ENCODE results near the gene BICDL2.
A peak's percentile ranks its signal among the peaks of the same experiment; 100 is the strongest.
"Not testable (repeated sequence)": the region's sequence is repeated elsewhere in the genome, so short reads cannot be mapped to it uniquely, and the experiment has no call there.

Gene BICDL2

GRCh38 chr16:3036726-3037315 is at the start of gene BICDL2:
TSS of gene BICDL2 (minus strand) at chr16:3036944. CDS start at chr16:3035496, 1,448 bp downstream.
- no peak for DNase-seq (ENCODE audit: extremely low read depth in 1 of 2, low read depth in 1 of 2)

DNA sequence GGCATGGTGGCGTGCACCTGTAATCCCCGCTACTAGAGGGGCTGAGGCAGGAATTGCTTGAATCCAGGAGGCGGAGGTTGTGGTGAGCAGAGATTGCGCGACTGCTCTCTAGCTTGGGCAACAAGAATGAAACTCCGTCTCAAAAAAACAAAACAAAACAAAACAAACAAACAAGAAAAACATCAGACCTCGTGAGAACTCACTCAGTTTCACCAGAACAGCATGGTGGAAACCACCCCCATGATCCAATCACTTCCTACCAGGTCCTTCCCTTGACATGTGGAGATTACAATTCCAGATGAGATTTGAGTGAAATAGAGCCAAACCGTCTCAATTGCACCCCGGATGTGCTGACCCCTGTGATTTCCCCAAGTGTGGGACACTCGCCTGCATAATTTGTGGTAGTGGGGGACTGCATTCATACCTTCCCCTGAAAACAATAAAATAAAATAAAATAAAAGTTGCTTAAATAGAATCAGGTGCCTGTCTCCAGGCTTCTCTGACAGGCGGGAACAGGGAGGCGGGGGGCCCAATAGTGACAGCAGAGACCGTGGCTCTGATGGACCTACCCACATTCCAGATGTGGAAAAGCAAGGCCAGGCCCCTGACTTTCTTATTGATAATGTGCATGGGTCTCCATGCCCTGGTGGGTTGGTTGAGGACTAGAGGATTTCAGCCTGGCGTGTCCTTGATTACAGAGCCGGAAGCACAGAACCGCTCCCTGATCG is 49.3 kb upstream of the BICDL2 start:
- DNase-seq (ENCODE audit: extremely low read depth in 1 of 2, low read depth in 1 of 2), result no peak

GRCh38 chr16:3084969-3085670 is 48.4 kb upstream of the BICDL2 start:
- no peak for DNase-seq (ENCODE audit: extremely low read depth in 1 of 2, low read depth in 1 of 2)

DNA sequence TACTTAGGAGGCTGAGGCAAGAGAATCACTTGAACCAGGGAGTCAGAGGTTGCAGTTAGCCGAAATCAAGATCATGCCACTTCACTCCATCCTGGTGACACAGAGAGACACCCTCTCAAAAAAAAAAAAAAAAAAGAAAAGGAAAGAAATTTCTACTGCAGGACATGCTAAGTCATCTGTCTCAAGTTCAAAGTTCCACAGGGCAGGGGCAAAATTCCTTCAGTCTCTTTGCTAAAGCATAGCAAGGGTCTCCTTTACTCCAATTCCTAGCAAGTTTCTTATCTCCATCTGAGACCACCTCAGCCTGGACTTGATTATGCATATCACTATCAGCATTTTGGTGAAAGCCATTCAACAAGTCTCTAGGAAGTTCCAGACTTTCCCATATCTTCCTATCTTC is 47.7 kb upstream of the BICDL2 start:
- no peak for DNase-seq (ENCODE audit: extremely low read depth in 1 of 2, low read depth in 1 of 2)

DNA sequence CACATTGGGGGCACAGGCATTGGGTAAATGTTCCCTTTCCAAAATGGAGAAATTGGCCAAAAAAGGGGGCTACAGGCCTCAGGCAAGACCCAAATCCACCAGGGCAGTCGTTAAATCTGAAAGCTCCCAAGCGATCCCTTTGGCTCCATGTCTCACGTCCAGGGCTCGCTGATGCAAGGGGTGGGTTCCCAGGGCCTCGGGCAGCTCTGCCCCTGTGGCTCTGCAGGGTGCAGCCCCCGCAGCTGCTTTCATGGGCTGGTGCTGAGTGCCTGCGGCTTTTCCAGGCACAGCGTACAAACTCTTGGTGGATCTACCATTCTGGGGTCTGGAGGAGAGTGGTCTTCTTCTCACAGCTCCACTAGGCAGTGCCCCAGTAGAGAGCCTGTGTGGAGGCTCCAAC is 46.7 kb upstream of the BICDL2 start:
- DNase-seq (ENCODE audit: extremely low read depth in 1 of 2, low read depth in 1 of 2), result not testable (repeated sequence)

DNA sequence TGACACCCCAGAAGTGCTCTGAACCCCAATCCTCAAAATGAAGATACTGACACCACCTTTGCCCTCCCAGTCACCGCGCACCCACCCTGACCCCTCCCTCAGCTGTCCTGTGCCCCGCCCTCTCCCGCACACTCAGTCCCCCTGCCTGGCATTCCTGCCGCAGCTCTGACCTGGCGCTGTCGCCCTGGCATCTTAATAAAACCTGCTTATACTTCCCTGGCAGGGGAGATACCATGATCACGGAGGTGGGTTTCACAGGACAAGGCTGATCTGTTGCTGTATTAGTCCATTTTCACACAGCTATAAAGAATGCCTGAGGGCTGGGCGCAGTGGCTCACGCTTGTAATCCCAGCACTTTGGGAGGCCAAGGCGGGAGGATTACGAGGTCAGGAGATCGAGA is 45.2 kb upstream of the BICDL2 start:
- not testable (repeated sequence) for DNase-seq (ENCODE audit: extremely low read depth in 1 of 2, low read depth in 1 of 2)

GRCh38 chr16:3080024-3080423 is 43.3 kb upstream of the BICDL2 start:
- no peak for DNase-seq (ENCODE audit: extremely low read depth in 1 of 2, low read depth in 1 of 2)

DNA sequence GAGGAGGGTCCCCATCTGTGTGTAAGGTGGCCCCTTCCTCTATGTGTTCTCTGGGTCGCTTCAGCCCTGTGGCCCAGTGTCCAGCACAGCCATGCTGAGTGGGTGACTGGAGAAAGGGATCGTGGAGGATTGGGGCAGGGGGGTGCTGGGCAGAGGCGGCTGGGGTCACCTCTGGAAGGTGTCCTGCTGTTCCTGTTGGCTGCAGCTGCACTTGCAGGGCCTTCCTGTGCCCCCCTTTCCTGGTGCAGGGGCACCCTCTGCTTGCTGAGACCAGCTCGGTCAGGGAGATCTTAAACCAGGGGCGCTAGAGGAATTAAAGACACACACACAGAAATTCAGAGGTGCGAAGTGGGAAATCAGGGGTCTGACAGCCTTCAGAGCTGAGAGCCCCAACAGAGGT is 39.8 kb upstream of the BICDL2 start:
- no peak for DNase-seq (ENCODE audit: extremely low read depth in 1 of 2, low read depth in 1 of 2)

DNA sequence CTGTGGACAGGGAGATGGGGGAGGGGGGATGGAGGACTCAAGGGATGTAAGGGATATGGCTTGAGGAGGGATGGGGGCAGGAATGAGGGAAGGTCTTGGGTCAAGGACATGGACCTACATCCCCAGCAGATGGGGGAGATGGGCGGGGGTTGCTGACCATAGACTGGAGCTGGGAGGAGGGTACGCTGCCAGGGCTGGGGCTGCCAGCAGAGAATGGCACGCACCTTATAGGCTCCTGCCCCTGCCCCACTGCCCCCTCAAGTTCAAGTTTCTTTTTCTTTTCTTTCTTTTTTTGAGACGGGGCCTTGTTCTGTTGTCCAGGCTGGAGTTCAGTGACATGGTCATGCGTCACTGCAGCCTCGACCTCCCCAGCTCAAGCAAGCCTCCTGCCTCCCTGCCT is 39.2 kb upstream of the BICDL2 start:
- DNase-seq (ENCODE audit: extremely low read depth in 1 of 2, low read depth in 1 of 2), result not testable (repeated sequence)

- no peak for DNase-seq (ENCODE audit: extremely low read depth in 1 of 2, low read depth in 1 of 2)
Observed at GRCh38 chr16:3075523-3075915, 38.8 kb upstream of the BICDL2 start.

- DNase-seq (ENCODE audit: extremely low read depth in 1 of 2, low read depth in 1 of 2), result peak; percentile 69 to 87
Observed at GRCh38 chr16:3074860-3075522, 38.2 kb upstream of the BICDL2 start.

- DNase-seq (ENCODE audit: extremely low read depth in 1 of 2, low read depth in 1 of 2), result no peak
Observed at GRCh38 chr16:3073448-3073847, 36.7 kb upstream of the BICDL2 start.

- not testable (repeated sequence) for DNase-seq (ENCODE audit: extremely low read depth in 1 of 2, low read depth in 1 of 2)
Observed at GRCh38 chr16:3072576-3073263, 36.0 kb upstream of the BICDL2 start.

DNA sequence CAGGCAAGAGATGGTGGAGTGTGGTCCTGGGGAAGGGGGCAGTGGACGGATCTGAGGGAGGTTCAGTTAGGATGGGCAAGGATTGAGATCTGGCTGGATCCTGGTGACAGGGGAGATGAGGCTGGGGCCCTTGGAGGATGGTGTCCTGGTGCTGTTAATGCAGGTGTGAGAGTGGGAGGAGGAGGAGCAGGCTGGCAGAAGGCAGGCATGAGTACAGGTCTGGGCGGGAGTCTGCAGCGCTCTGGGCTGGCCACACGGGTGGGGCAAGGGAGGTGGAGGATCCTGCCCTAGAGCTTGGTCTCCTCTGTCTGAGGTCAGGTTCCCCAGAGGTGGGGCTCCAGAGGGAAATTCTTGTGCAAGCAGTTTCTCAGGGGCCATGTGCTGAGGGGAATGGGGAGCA is 35.4 kb upstream of the BICDL2 start:
- DNase-seq (ENCODE audit: extremely low read depth in 1 of 2, low read depth in 1 of 2), result not testable (repeated sequence)

DNA sequence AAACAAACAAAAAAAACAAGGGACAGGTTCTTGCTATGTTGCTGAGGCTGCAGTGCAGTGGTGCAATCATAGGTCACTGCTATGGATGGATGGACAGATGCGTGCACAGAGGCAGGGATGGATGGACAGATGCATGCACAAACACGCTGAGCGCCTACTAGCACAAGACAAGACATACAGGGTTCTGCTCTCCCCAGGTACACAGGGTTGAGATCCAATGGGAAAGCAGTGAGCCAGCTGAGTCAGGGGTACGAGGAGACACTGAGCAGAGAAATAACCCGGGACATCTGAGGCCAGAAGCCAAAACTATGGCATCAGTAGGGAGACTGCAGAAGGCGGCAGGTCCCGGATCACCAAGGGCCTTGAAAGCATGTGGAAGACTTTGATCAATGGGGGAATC is 34.9 kb upstream of the BICDL2 start:
- no peak for DNase-seq (ENCODE audit: extremely low read depth in 1 of 2, low read depth in 1 of 2)

- no peak for DNase-seq (ENCODE audit: extremely low read depth in 1 of 2, low read depth in 1 of 2)
Observed at GRCh38 chr16:3070608-3071111, 33.9 kb upstream of the BICDL2 start.

DNA sequence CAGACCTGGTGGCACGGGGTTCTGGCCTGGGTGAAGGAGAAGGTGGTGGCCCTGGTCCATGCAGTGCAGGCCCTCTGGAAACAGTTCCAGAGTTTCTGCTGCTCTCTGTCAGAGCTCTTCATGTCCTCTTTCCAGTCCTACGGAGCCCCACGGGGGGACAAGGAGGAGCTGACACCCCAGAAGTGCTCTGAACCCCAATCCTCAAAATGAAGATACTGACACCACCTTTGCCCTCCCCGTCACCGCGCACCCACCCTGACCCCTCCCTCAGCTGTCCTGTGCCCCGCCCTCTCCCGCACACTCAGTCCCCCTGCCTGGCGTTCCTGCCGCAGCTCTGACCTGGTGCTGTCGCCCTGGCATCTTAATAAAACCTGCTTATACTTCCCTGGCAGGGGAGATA is 32.4 kb upstream of the BICDL2 start:
- not testable (repeated sequence) for DNase-seq (ENCODE audit: extremely low read depth in 1 of 2, low read depth in 1 of 2)

GRCh38 chr16:3068487-3068886 is 31.7 kb upstream of the BICDL2 start:
- DNase-seq (ENCODE audit: extremely low read depth in 1 of 2, low read depth in 1 of 2), result no peak

- no peak for DNase-seq (ENCODE audit: extremely low read depth in 1 of 2, low read depth in 1 of 2)
Observed at GRCh38 chr16:3066440-3066748, 29.6 kb upstream of the BICDL2 start.

GRCh38 chr16:3065742-3066439 is 29.1 kb upstream of the BICDL2 start:
- DNase-seq (ENCODE audit: extremely low read depth in 1 of 2, low read depth in 1 of 2), result no peak
